Adrenal gland (tissue), 5 donors: Measurements from ENCODE around the gene AFDN.

Experiments
- POLR2A ChIP-seq, 2 donors: fragments of 450-650 bp; IDR thresholded peaks; one replicate each; pipeline ENCODE4 v1.6.1; 2017; ENCODE audit warnings: antibody characterized with exemption in 2 of 2, mild to moderate bottlenecking in 2 of 2, moderate library complexity in 1 of 2
- TF ChIP-seq, protein P1 (sequence below), 6 experiments: fragments of 450-650 bp in 4 of 6; fragments of 200-600 bp in 2 of 6; sonication (generic) in 1 of 6; IDR thresholded peaks; 1 replicate in 5 of 6; 2 replicates in 1 of 6; pipeline versions ENCODE4 v1.5.1 to v1.8.0; 2016 to 2021; ENCODE audit warnings: antibody characterized with exemption in 6 of 6, mild to moderate bottlenecking in 2 of 6, moderate library complexity in 1 of 6
- donor health status: DM: no; HTN: no; CAD: no.

DNA sequence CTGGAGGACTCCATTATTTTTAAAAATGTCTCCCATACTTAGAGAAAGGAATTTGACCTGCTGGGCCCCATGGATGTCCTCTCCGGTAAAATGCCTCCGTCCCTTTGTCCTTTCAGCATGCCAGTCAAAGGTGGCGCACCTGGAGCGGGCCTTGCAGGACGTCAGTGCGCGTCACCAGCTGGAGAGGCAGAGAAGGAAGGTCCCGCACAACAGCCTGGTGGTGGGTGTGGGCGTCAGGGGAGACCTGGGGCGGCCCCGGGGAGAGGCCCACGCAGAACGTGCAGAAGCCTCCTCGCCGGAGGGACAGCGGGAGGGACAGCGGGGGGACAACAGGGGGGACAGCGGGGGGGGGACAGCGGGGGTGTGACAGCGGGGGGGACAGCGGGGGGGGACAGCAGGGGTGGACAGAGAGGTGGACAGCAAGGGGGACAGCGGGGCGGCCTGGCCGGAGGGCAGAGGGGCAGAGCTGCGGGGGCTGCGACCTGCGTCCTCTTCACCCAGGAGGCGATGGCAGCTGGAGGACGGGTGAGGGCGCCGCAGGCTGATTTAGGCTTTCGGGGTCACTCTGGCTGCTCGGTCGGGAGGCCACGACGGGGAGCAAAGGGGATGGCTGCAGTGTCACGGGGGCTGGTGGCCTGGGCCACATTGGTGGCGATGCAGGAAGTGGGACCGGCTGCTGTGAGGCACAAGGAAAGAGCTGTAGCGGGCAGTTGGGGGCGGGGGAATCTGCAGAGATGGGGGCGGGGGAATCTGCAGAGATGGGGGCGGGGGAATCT is 169.9 kb downstream of the AFDN start:
- TF ChIP-seq, protein P1, sequence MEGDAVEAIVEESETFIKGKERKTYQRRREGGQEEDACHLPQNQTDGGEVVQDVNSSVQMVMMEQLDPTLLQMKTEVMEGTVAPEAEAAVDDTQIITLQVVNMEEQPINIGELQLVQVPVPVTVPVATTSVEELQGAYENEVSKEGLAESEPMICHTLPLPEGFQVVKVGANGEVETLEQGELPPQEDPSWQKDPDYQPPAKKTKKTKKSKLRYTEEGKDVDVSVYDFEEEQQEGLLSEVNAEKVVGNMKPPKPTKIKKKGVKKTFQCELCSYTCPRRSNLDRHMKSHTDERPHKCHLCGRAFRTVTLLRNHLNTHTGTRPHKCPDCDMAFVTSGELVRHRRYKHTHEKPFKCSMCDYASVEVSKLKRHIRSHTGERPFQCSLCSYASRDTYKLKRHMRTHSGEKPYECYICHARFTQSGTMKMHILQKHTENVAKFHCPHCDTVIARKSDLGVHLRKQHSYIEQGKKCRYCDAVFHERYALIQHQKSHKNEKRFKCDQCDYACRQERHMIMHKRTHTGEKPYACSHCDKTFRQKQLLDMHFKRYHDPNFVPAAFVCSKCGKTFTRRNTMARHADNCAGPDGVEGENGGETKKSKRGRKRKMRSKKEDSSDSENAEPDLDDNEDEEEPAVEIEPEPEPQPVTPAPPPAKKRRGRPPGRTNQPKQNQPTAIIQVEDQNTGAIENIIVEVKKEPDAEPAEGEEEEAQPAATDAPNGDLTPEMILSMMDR (IDR thresholded peaks at IDR 0.05): no peak
- no peak for TF ChIP-seq POLR2A (IDR thresholded peaks at IDR 0.05)
